ENCODE data around the gene PHLDA2. TPM values are rescaled to one million over a fixed set of nuclear protein-coding genes. Genes with fewer than 3 reads are reported as not detected.

The PHLDA2 gene
- total and polyA plus RNA-seq, 8 donors, result 3.1 to 34.2 (median 25.5) TPM; not detected in 3

- DNase-seq, result no peak
- H3K27me3 ChIP-seq, result no peaks in the 10 kb centered on the region
- intact Hi-C loops (cut with DNase I; ENCODE audit: low total_unique reads), result no loop called here
- no peaks in the 10 kb centered on the region for H3K36me3 ChIP-seq
- TF ChIP-seq EP300 (IDR thresholded peaks at IDR 0.05), result no peak
- H3K4me3 ChIP-seq, result no peak overlapping the region
- no peaks in the 10 kb centered on the region for H3K9me3 ChIP-seq
- WGBS, 5 donors, result 83 to 93% (median 88%) methylated on average over 4 of the region's 4 CpGs
- H3K4me1 ChIP-seq, result peaks cover 22 to 47% (median 32%) of the 10 kb centered on the region in 4 donors
- no peak overlapping the region for H3K27ac ChIP-seq
Observed at GRCh38 chr11:2893935-2894334, 35.3 kb downstream of the PHLDA2 start.

GRCh38 chr11:2892967-2893528 lies 36.2 kb downstream of the PHLDA2 start:
- no peaks in the 10 kb centered on the region for H3K36me3 ChIP-seq
- peak in 1 of 2 donors; percentile 57 for DNase-seq
- intact Hi-C loops (cut with DNase I; ENCODE audit: low total_unique reads), result no loop called here
- peaks cover 20 to 44% (median 37%) of the 10 kb centered on the region in 4 donors for H3K4me1 ChIP-seq
- no peak for TF ChIP-seq EP300 (IDR thresholded peaks at IDR 0.05)
- no peak for TF ChIP-seq POLR2AphosphoS5 (IDR thresholded peaks at IDR 0.05)
- no peak for TF ChIP-seq CTCF (IDR thresholded peaks at IDR 0.05)
- TF ChIP-seq POLR2A (IDR thresholded peaks at IDR 0.05), result no peak
- 48 to 55% (median 51%) methylated on average over 4 of the region's 4 CpGs for WGBS, 5 donors
- H3K27me3 ChIP-seq, result no peaks in the 10 kb centered on the region
- peak overlapping the region; percentile 2 to 87 (median 72) for H3K27ac ChIP-seq
- H3K9me3 ChIP-seq, result no peaks in the 10 kb centered on the region
- peak overlapping the region; percentile 37 to 49 (median 45) for H3K4me3 ChIP-seq

DNA sequence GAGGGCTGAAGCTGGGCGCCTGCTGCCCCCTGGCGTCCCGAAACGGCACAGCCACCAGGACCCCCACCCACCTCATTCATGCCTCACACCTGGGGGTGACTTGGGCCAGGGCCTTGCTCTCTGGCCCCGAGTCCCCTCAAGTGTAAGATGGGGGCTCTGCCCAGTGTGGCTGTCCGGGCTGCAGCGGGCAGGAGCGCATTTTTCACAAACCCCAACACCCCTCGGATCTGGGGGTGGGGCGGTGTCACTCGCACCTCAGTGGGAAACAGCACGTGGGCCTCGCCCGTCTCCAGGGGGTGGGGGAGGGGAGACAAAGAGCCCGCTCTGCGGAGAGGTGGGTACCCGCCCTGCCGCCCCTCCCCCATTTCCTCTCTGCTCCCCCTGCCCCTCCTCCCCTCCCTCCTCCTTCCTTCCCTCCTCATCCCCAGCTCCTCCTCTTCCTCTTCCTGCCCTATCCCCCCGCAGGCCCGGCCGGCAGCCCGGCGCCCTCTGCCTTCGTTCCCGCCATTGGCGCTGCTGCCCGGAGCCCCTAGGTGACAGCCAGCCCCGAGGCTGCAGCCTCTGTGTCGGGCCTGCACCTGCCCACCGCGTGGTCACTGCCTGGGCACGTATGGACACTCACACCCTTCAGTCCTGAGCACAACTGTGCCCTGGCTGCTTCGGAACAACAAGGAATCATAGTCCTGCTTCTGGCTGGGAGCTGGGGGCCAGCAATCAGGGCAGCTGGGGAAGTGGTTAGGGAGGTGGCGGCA lies 36.8 kb downstream of the PHLDA2 start:
- TF ChIP-seq POLR2A (IDR thresholded peaks at IDR 0.05), result no peak
- TF ChIP-seq CTCF (IDR thresholded peaks at IDR 0.05), result peak in 5 of 7 experiments; percentile 79 to 96 (median 85)
- Histone ChIP-seq H3K4me1 (peaks cover 20 to 45% (median 40%) of the 10 kb centered on the region in 4 donors), H3K36me3 (no peaks in the 10 kb centered on the region), H3K27me3 (no peaks in the 10 kb centered on the region), H3K4me3 (peak overlapping the region; percentile 37 to 49 (median 45)), H3K9me3 (no peaks in the 10 kb centered on the region), H3K27ac (peak overlapping the region; percentile 57 to 87 (median 72))
- intact Hi-C loops (cut with DNase I; ENCODE audit: low total_unique reads), result no loop called here
- 4 to 12% (median 5%) methylated on average over 15 to 34 of the region's 34 CpGs for WGBS, 5 donors
- peak in 1 of 2 donors; percentile 91 for DNase-seq

DNA sequence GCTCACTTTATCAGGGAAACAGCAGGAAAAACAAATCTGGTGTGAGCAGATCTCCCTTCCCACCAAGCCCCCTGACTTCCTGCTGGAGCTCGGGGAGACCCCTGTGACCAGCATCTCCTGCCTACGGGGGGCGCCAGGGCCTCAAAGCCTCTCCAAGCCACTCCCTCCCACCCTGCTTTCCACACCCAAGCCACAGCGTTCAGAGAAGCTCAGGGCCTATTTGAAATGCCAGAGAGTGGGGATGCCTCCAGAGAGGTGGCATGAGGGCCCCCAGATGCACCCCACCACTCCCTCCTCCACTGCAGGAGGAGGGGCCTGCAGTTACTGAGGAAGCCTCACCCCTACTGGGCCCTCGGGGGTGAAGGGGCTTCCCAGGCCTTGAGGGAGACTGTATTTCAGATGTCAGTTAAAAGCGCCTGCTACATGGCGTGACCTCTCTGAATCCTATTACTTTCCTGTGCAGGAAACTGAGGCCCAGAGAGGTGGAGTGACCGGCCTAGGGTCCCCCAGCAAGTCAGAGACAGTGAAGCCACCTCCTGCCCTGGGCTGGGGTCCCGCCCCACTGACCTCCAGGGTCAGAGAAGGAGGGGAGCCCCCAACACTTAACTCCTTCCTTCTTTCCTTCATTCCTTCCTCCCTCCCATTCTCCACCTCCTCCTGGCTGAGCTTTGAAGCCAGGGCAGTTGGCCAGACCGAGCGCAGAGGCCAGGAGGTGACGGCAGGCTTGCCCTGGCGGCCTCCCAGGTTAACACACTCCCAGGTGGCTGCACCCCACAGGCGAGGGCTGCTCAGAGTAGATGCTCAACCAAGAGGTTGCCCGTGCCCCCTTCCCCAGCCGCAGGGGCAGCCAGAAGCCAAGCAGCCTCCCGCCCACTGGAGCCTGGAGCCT lies 37.6 kb downstream of the PHLDA2 start:
- H3K9me3 ChIP-seq, result no peaks in the 10 kb centered on the region
- H3K27me3 ChIP-seq, result no peaks in the 10 kb centered on the region
- intact Hi-C loops (cut with DNase I; ENCODE audit: low total_unique reads), result no loop called here
- H3K4me3 ChIP-seq, result peak overlapping the region; percentile 37 to 49 (median 45)
- no peaks in the 10 kb centered on the region for H3K36me3 ChIP-seq
- TF ChIP-seq POLR2AphosphoS5 (IDR thresholded peaks at IDR 0.05) (no peak), POLR2A (IDR thresholded peaks at IDR 0.05) (no peak), CTCF (IDR thresholded peaks at IDR 0.05) (no peak)
- peak overlapping the region; percentile 57 to 87 (median 72) for H3K27ac ChIP-seq
- DNase-seq, result peak; percentile 68 to 82
- 27 to 37% (median 30%) methylated on average over 14 to 17 of the region's 17 CpGs for WGBS, 5 donors
- peaks cover 20 to 53% (median 46%) of the 10 kb centered on the region in 4 donors for H3K4me1 ChIP-seq
